DND-41 (cell line): Measurements from ENCODE around the gene RLN2.

ENCODE experiments used
- EZH2 ChIP-seq: IDR thresholded peaks from 3 replicates; pipeline ENCODE4 v1.6.1; 2012; ENCODE audit warnings: borderline replicate concordance, low read depth, mild to moderate bottlenecking, moderate library complexity, low read length, inconsistent platforms; ENCODE audit not compliant: severe bottlenecking
- TF ChIP-seq, protein P1 (sequence below): IDR thresholded peaks from 2 replicates; pipeline ENCODE4 v1.5.1; 2012; ENCODE audit warnings: borderline replicate concordance, low read length, moderate library complexity, mild to moderate bottlenecking; ENCODE audit not compliant: poor library complexity, severe bottlenecking; ENCODE audit errors: extremely low read depth

DNA sequence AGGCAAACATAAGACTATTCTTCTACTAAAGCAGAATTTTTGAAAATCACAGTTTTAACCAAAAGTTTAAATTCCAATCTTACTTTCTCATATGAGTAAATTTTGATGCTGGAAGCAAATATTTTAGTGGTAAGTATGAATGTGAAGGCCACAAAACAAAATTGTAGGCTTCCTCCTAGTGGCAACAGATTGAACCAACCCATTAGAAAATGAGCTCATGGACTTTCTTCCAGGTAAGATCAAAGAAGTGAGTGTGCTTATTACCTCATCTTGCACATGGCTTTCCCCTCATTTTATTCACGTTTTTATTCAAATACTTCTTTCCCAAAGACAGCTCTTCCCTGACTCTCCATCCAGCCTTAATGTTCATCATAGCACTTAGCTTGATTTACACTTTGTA is 16.5 kb upstream of the RLN2 start:
- TF ChIP-seq, protein P1, sequence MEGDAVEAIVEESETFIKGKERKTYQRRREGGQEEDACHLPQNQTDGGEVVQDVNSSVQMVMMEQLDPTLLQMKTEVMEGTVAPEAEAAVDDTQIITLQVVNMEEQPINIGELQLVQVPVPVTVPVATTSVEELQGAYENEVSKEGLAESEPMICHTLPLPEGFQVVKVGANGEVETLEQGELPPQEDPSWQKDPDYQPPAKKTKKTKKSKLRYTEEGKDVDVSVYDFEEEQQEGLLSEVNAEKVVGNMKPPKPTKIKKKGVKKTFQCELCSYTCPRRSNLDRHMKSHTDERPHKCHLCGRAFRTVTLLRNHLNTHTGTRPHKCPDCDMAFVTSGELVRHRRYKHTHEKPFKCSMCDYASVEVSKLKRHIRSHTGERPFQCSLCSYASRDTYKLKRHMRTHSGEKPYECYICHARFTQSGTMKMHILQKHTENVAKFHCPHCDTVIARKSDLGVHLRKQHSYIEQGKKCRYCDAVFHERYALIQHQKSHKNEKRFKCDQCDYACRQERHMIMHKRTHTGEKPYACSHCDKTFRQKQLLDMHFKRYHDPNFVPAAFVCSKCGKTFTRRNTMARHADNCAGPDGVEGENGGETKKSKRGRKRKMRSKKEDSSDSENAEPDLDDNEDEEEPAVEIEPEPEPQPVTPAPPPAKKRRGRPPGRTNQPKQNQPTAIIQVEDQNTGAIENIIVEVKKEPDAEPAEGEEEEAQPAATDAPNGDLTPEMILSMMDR, result peak; percentile 26
- TF ChIP-seq EZH2, result no peak
